SK-N-SH treated with all-trans-retinoic acid at 6 μM for 48 hours (cell line): Measurements from ENCODE around the gene AFAP1.

Experiments
- ARNTL ChIP-seq: fragments of 450-650 bp; formaldehyde crosslinking; IDR thresholded peaks from 2 replicates; pipeline ENCODE4 v1.5.0; 2020; ENCODE audit warnings: low read depth, mild to moderate bottlenecking, moderate library complexity, borderline replicate concordance
- GLIS3 ChIP-seq: fragments of 250-450 bp; sonication (Bioruptor Pico); IDR thresholded peaks from 2 replicates; pipeline ENCODE4 v1.5.0; 2020; ENCODE audit warnings: mild to moderate bottlenecking, moderate library complexity
- ISL1 ChIP-seq: fragments of 250-450 bp; sonication (Bioruptor Pico); IDR thresholded peaks from 2 replicates; pipeline ENCODE4 v2.1.2; 2022; ENCODE audit warnings: mild to moderate bottlenecking, moderate library complexity
- PPARA ChIP-seq: fragments of 250-450 bp; sonication (Bioruptor Pico); IDR thresholded peaks from 2 replicates; pipeline ENCODE4 v1.5.0; 2020; ENCODE audit warnings: mild to moderate bottlenecking, borderline replicate concordance
- SNAI2 ChIP-seq: fragments of 250-450 bp; sonication (Bioruptor Pico); IDR thresholded peaks from 2 replicates; pipeline ENCODE4 v1.5.0; 2020; ENCODE audit warnings: mild to moderate bottlenecking, moderate library complexity
- TCF4 ChIP-seq: fragments of 250-450 bp; sonication (Bioruptor Pico); IDR thresholded peaks from 2 replicates; pipeline ENCODE4 v1.8.0; 2021; ENCODE audit warnings: mild to moderate bottlenecking, moderate library complexity, borderline replicate concordance
- ZFP3 ChIP-seq: fragments of 250-450 bp; sonication (Bioruptor Pico); IDR thresholded peaks from 2 replicates; pipeline ENCODE4 v1.5.0; 2020; ENCODE audit warnings: mild to moderate bottlenecking, moderate library complexity
- ZFP30 ChIP-seq: fragments of 450-650 bp; formaldehyde crosslinking; IDR thresholded peaks from 2 replicates; pipeline ENCODE4 v1.5.0; 2022; ENCODE audit warnings: mild to moderate bottlenecking, moderate library complexity

DNA sequence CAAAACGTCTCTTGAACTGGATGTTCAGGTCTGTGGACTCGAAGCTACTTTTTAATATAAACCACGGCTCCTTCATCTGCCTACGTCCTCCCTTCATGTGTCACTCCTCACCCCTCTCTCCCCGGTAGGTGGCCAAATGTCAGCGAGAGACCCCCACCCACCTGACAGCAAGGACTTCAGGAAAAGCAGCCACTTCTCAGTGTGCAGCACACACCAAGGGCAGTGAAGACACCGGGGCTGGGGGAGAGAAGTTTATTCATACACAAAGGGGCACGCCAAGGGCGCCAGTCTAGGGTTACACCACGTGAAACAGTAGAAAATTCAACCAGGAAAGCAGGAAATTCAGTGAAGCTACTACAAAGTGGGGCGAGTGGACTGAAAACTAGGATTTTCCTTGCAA lies 181.2 kb downstream of the AFAP1 start:
- TF ChIP-seq ISL1 (CRISPR knock-in tag) = no peak
- no peak for TF ChIP-seq GLIS3 (CRISPR knock-in tag)
- no peak for TF ChIP-seq ZFP30 (CRISPR knock-in tag)
- TF ChIP-seq ARNTL = no peak
- TF ChIP-seq TCF4 (CRISPR knock-in tag) = no peak
- TF ChIP-seq SNAI2 (CRISPR knock-in tag) = no peak
- TF ChIP-seq ZFP3 (CRISPR knock-in tag) = no peak
- TF ChIP-seq PPARA = no peak
